HT-29 (cell line): ENCODE results near the gene MEI1. TPM values are rescaled to one million over a fixed set of nuclear protein-coding genes. Genes with fewer than 3 reads are reported as not detected.

Experiments used
- DNase-seq: peaks from one replicate; pipeline ENCODE4 v3.0.0-alpha.2; 2015; ENCODE audit warnings: low spot score
- total RNA-seq: library from RNA; depleted of rRNA; stranded (reverse); fragments of >200 nt; shearing (Covaris generic); gene quantifications from 2 replicates; pipeline ENCODE4 v1.2.3, GENCODE V29; 2014

Gene MEI1
- total RNA-seq, 1 experiment from 2014 or later = not detected

GRCh38 chr22:41739576-41739975 lies 40.3 kb downstream of the MEI1 start:
- no peak for DNase-seq

- no peak for DNase-seq
Observed at GRCh38 chr22:41742918-41743317, 43.6 kb downstream of the MEI1 start.

- DNase-seq = no peak
Observed at GRCh38 chr22:41745968-41746367, 46.7 kb downstream of the MEI1 start.

- DNase-seq = peak; percentile 71
Observed at GRCh38 chr22:41746567-41747400, 47.5 kb downstream of the MEI1 start.

- no peak for DNase-seq
Observed at GRCh38 chr22:41752011-41752970, 53.0 kb downstream of the MEI1 start.

GRCh38 chr22:41753984-41754383 lies 54.7 kb downstream of the MEI1 start:
- DNase-seq = no peak

- no peak for DNase-seq
Observed at GRCh38 chr22:41757502-41757901, 58.2 kb downstream of the MEI1 start.

GRCh38 chr22:41758231-41758630 lies 58.9 kb downstream of the MEI1 start:
- no peak for DNase-seq

- peak; percentile 4 for DNase-seq
Observed at GRCh38 chr22:41762980-41763779, 63.9 kb downstream of the MEI1 start.

GRCh38 chr22:41766476-41766875 lies 67.2 kb downstream of the MEI1 start:
- no peak for DNase-seq

- no peak for DNase-seq
Observed at GRCh38 chr22:41768430-41768829, 69.1 kb downstream of the MEI1 start.

- no peak for DNase-seq
Observed at GRCh38 chr22:41770715-41771468, 71.6 kb downstream of the MEI1 start.

GRCh38 chr22:41772198-41772597 lies 72.9 kb downstream of the MEI1 start:
- DNase-seq = no peak

GRCh38 chr22:41772645-41773044 lies 73.3 kb downstream of the MEI1 start:
- no peak for DNase-seq

GRCh38 chr22:41775338-41775737 lies 76.0 kb downstream of the MEI1 start:
- DNase-seq = no peak

- peak; percentile 16 for DNase-seq
Observed at GRCh38 chr22:41775976-41776375, 76.7 kb downstream of the MEI1 start.

GRCh38 chr22:41776381-41776780 lies 77.1 kb downstream of the MEI1 start:
- no peak for DNase-seq

GRCh38 chr22:41777749-41778425 lies 78.6 kb downstream of the MEI1 start:
- no peak for DNase-seq

- no peak for DNase-seq
Observed at GRCh38 chr22:41779929-41780505, 80.7 kb downstream of the MEI1 start.
